Esophagus squamous epithelium (tissue), 5 donors: Measurements from ENCODE around the gene CPED1. TPM values are rescaled to one million over a fixed set of nuclear protein-coding genes. Genes with fewer than 3 reads are reported as not detected.

Source experiments
- DNase-seq: peaks from one replicate; lab custom pipeline; 2025; lab: John Stamatoyannopoulos, UW
- H3K27ac ChIP-seq, 4 donors: fragments of 200-600 bp; sonication (generic); one replicate each; pipeline ENCODE4 v1.5.1; 2016 to 2019; ENCODE audit warnings: mild to moderate bottlenecking in 1 of 4
- H3K27me3 ChIP-seq, 4 donors: fragments of 200-600 bp; sonication (generic); 1 replicate in 3 of 4; 2 replicates in 1 of 4; pipeline versions ENCODE4 v1.5.1 to v1.6.0; 2017 to 2021; ENCODE audit warnings: antibody characterized with exemption in 1 of 4
- H3K36me3 ChIP-seq, 3 donors: fragments of 200-600 bp; sonication (generic); one replicate each; pipeline ENCODE4 v1.5.1; 2016 to 2019
- H3K4me1 ChIP-seq, 3 donors: fragments of 200-600 bp; sonication (generic); one replicate each; pipeline ENCODE4 v1.5.1; 2017 to 2019
- H3K4me3 ChIP-seq, 4 donors: fragments of 200-600 bp; sonication (generic); 1 replicate in 3 of 4; 2 replicates in 1 of 4; pipeline ENCODE4 v1.5.1; 2016 to 2019; ENCODE audit warnings: mild to moderate bottlenecking in 2 of 4, moderate library complexity in 1 of 4
- H3K9me3 ChIP-seq, 3 donors: fragments of 200-600 bp; sonication (generic); one replicate each; pipeline ENCODE4 v1.5.1; 2016 to 2019
- CTCF ChIP-seq, 6 experiments: fragments of 450-650 bp in 4 of 6; fragments of 200-600 bp in 2 of 6; sonication (generic) in 2 of 6; IDR thresholded peaks; one replicate each; pipeline ENCODE4 v1.5.1; 2016 to 2019; ENCODE audit warnings: antibody characterized with exemption in 6 of 6, mild to moderate bottlenecking in 4 of 6, moderate library complexity in 4 of 6
- POLR2A ChIP-seq, 4 donors: fragments of 450-650 bp; IDR thresholded peaks; one replicate each; pipeline ENCODE4 v1.6.1; 2017; ENCODE audit warnings: antibody characterized with exemption in 4 of 4, mild to moderate bottlenecking in 4 of 4, moderate library complexity in 3 of 4
- WGBS, 2 donors: methylation state at CpG; one replicate each; pipeline ENCODE4 v1.1.5; 2018; 5-methylcytosine and 5-hydroxymethylcytosine counted together
- intact Hi-C: fragments of 100-400 bp; cut with DNase I; formaldehyde crosslinking; loops from one replicate; pipeline ENCODE4 v1.15.0; 2022
- total RNA-seq, 4 donors: library from RNA; depleted of rRNA; stranded (reverse); fragments of >200 nt; gene quantifications; one replicate each; pipeline ENCODE4 v1.1.0, GENCODE V29; 2016
- donor health status: DM: yes; HTN: yes; CAD: no.

Gene CPED1
- total RNA-seq, 4 donors from 2014 or later: 0.61 to 6.3 (median 2.3) TPM

- 85 to 91% methylated on average over 3 of the region's 3 CpGs for WGBS, 2 donors
- no peak overlapping the region for H3K4me3 ChIP-seq
- no peaks in the 10 kb centered on the region for H3K27me3 ChIP-seq
- no peaks in the 10 kb centered on the region for H3K4me1 ChIP-seq
- no peak for TF ChIP-seq POLR2A (IDR thresholded peaks at IDR 0.05)
- TF ChIP-seq CTCF (IDR thresholded peaks at IDR 0.05): no peak
- no peak overlapping the region for H3K27ac ChIP-seq
- intact Hi-C loops: no loop called here
- no peak for DNase-seq
- no peaks in the 10 kb centered on the region for H3K9me3 ChIP-seq
- peaks cover 0 to 7% (median 0%) of the 10 kb centered on the region in 3 donors for H3K36me3 ChIP-seq
These were observed 150.9 kb downstream of the CPED1 start for GRCh38 chr7:121139427-121139826.

GRCh38 chr7:121140790-121141189, 152.3 kb downstream of the CPED1 start:
- H3K9me3 ChIP-seq: no peaks in the 10 kb centered on the region
- H3K27me3 ChIP-seq: no peaks in the 10 kb centered on the region
- H3K4me3 ChIP-seq: no peak overlapping the region
- TF ChIP-seq CTCF (IDR thresholded peaks at IDR 0.05) (no peak), POLR2A (IDR thresholded peaks at IDR 0.05) (no peak)
- H3K4me1 ChIP-seq: no peaks in the 10 kb centered on the region
- DNase-seq: no peak
- H3K36me3 ChIP-seq: peaks cover 0 to 7% (median 0%) of the 10 kb centered on the region in 3 donors
- 29 to 53% methylated on average over 1 of the region's 1 CpG for WGBS, 2 donors
- no peak overlapping the region for H3K27ac ChIP-seq
- intact Hi-C loops: no loop called here

GRCh38 chr7:121151774-121152221, 163.3 kb downstream of the CPED1 start:
- no peaks in the 10 kb centered on the region for H3K9me3 ChIP-seq
- TF ChIP-seq CTCF (IDR thresholded peaks at IDR 0.05): no peak
- no peak for TF ChIP-seq POLR2A (IDR thresholded peaks at IDR 0.05)
- intact Hi-C loops: no loop called here
- DNase-seq: no peak
- no peaks in the 10 kb centered on the region for H3K36me3 ChIP-seq
- no peaks in the 10 kb centered on the region for H3K27me3 ChIP-seq
- H3K4me3 ChIP-seq: no peak overlapping the region
- H3K27ac ChIP-seq: no peak overlapping the region
- no peaks in the 10 kb centered on the region for H3K4me1 ChIP-seq
- WGBS, 2 donors: 58 to 60% methylated on average over 2 of the region's 2 CpGs

- no peak for DNase-seq
- no peaks in the 10 kb centered on the region for H3K9me3 ChIP-seq
- intact Hi-C loops: no loop called here
- no peaks in the 10 kb centered on the region for H3K36me3 ChIP-seq
- no peak overlapping the region for H3K4me3 ChIP-seq
- H3K4me1 ChIP-seq: no peaks in the 10 kb centered on the region
- no peaks in the 10 kb centered on the region for H3K27me3 ChIP-seq
- TF ChIP-seq POLR2A (IDR thresholded peaks at IDR 0.05): no peak
- no peak for TF ChIP-seq CTCF (IDR thresholded peaks at IDR 0.05)
- no peak overlapping the region for H3K27ac ChIP-seq
- 84 to 88% methylated on average over 1 of the region's 1 CpG for WGBS, 2 donors
These were observed 164.9 kb downstream of the CPED1 start for GRCh38 chr7:121153411-121153810.

GRCh38 chr7:121153995-121154394, 165.5 kb downstream of the CPED1 start:
- 90 to 96% methylated on average over 1 of the region's 1 CpG for WGBS, 2 donors

More at GRCh38 chr7:121153995-121154394, 165.5 kb downstream of the CPED1 start:
- DNase-seq: no peak
- intact Hi-C loops: no loop called here
- Histone ChIP-seq H3K9me3 (no peaks in the 10 kb centered on the region), H3K36me3 (no peaks in the 10 kb centered on the region), H3K4me1 (no peaks in the 10 kb centered on the region), H3K27me3 (no peaks in the 10 kb centered on the region), H3K27ac (no peak overlapping the region), H3K4me3 (no peak overlapping the region)
- TF ChIP-seq CTCF (IDR thresholded peaks at IDR 0.05) (no peak), POLR2A (IDR thresholded peaks at IDR 0.05) (no peak)
